Measurements from ENCODE around the gene SLC38A5. TPM values are rescaled to one million over a fixed set of nuclear protein-coding genes. Genes with fewer than 3 reads are reported as not detected.

The SLC38A5 gene
- total and polyA plus RNA-seq, 9 of the 15 experiments (the other 6 are each of a cell fraction or from before 2014, with no cell fraction given), result 9.3 to 228 (median 142) TPM

DNA sequence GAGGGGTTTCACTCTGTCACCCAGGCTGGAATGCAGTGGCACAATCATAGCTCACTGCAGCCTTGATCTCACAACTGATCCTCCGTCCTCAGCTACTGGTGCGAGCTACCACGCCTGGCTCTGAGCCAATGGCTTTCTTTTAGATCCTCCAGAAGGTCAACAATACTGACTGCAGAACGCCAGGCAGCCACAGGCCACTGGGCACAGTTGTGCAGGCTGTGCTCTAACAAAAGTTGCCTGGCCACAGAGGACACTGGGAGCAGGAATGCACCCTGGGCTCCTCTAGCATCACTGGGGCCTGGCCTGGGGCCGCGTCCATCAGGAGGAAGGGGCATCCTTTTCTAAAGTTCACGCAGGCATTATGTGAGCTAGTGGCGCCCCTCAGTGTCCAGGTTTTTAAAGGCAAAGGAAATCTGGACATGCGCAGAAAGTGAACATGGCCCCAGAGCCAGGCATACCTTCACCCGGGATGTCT is 23.9 kb upstream of the SLC38A5 start (continued):
- TF ChIP-seq, protein P1, sequence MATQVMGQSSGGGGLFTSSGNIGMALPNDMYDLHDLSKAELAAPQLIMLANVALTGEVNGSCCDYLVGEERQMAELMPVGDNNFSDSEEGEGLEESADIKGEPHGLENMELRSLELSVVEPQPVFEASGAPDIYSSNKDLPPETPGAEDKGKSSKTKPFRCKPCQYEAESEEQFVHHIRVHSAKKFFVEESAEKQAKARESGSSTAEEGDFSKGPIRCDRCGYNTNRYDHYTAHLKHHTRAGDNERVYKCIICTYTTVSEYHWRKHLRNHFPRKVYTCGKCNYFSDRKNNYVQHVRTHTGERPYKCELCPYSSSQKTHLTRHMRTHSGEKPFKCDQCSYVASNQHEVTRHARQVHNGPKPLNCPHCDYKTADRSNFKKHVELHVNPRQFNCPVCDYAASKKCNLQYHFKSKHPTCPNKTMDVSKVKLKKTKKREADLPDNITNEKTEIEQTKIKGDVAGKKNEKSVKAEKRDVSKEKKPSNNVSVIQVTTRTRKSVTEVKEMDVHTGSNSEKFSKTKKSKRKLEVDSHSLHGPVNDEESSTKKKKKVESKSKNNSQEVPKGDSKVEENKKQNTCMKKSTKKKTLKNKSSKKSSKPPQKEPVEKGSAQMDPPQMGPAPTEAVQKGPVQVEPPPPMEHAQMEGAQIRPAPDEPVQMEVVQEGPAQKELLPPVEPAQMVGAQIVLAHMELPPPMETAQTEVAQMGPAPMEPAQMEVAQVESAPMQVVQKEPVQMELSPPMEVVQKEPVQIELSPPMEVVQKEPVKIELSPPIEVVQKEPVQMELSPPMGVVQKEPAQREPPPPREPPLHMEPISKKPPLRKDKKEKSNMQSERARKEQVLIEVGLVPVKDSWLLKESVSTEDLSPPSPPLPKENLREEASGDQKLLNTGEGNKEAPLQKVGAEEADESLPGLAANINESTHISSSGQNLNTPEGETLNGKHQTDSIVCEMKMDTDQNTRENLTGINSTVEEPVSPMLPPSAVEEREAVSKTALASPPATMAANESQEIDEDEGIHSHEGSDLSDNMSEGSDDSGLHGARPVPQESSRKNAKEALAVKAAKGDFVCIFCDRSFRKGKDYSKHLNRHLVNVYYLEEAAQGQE (IDR thresholded peaks at IDR 0.05; ENCODE audit: borderline replicate concordance), result peak; percentile 67
- TF ChIP-seq, protein P1 (CRISPR knock-in tag; IDR thresholded peaks at IDR 0.05; ENCODE audit: low read depth), result no peak

Data from K562 (cell line).